ENCODE results near the gene DCC.

- TF ChIP-seq POLR2AphosphoS5 (IDR thresholded peaks at IDR 0.05) (no peak), CTCF (IDR thresholded peaks at IDR 0.05) (no peak)
Measured at GRCh38 chr18:52344881-52345280, 4.9 kb downstream of the DCC start.
